WTC11 (cell line): ENCODE results near the gene XKR7. TPM values are rescaled to one million over a fixed set of nuclear protein-coding genes. Genes with fewer than 3 reads are reported as not detected.

Experiments used
- ATAC-seq: fragments of 200-7000 bp; cut with Tn5 transposase; 2 replicates; pipeline ENCODE4 v1.10.0; 2021; ENCODE audit warnings: mild to moderate bottlenecking, moderate library complexity
- Bru-seq: library from RNA; stranded (reverse); fragments of 400-500 nt; gene quantifications from one replicate; lab custom pipeline; 2021; lab: Mats Ljungman, UMichigan
- CTCF ChIA-PET: fragments of 300-600 bp; sonication (Branson Sonifier 250); formaldehyde crosslinking; loops from one replicate; lab custom pipeline; 2021; ENCODE audit warnings: antibody characterized with exemption; lab: Charles Lee
- POLR2A ChIA-PET: fragments of 350-600 bp; sonication (Branson Sonifier 250); formaldehyde crosslinking; loops from one replicate; lab custom pipeline; 2021; ENCODE audit warnings: antibody characterized with exemption; lab: Charles Lee
- DNase-seq: peaks from one replicate; pipeline ENCODE4 v3.0.0; 2021; ENCODE audit warnings: low spot score
- H3K27ac Mint-ChIP-seq: 2 replicates; pipeline ENCODE4 v1.8.0; 2021; ENCODE audit warnings: mixed read lengths
- H3K27me3 Mint-ChIP-seq: 2 replicates; pipeline ENCODE4 v1.8.0; 2021; ENCODE audit warnings: low read depth, mild to moderate bottlenecking, moderate library complexity, mixed read lengths
- H3K36me3 Mint-ChIP-seq: 2 replicates; pipeline ENCODE4 v1.8.0; 2021; ENCODE audit warnings: mixed read lengths
- H3K4me1 Mint-ChIP-seq: 2 replicates; pipeline ENCODE4 v1.8.0; 2022; ENCODE audit warnings: mixed read lengths
- H3K4me3 Mint-ChIP-seq: 2 replicates; pipeline ENCODE4 v1.8.0; 2021; ENCODE audit warnings: mild to moderate bottlenecking, moderate library complexity, mixed read lengths
- H3K9me3 Mint-ChIP-seq: 2 replicates; pipeline ENCODE4 v1.8.0; 2021; ENCODE audit warnings: mixed read lengths
- CREB1 ChIP-seq: sonication (generic); formaldehyde crosslinking; IDR thresholded peaks from 2 replicates; pipeline ENCODE4 v1.8.0; 2023; ENCODE audit warnings: mild to moderate bottlenecking, missing genetic modification reagents
- E2F4 ChIP-seq: sonication (generic); formaldehyde crosslinking; IDR thresholded peaks from 2 replicates; pipeline ENCODE4 v1.8.1; 2022; ENCODE audit warnings: low read depth, mild to moderate bottlenecking, moderate library complexity, missing genetic modification reagents, borderline replicate concordance
- ETV6 ChIP-seq: sonication (generic); formaldehyde crosslinking; IDR thresholded peaks from 2 replicates; pipeline ENCODE4 v1.8.1; 2022; ENCODE audit warnings: mild to moderate bottlenecking, missing genetic modification reagents
- FOXP1 ChIP-seq: sonication (generic); formaldehyde crosslinking; IDR thresholded peaks from 2 replicates; pipeline ENCODE4 v1.8.0; 2022; ENCODE audit warnings: missing genetic modification reagents, mild to moderate bottlenecking, moderate library complexity, borderline replicate concordance
- GRHL2 ChIP-seq: fragments of 250-450 bp; sonication (Bioruptor Pico); IDR thresholded peaks from 2 replicates; pipeline ENCODE4 v1.8.0; 2022; ENCODE audit warnings: mild to moderate bottlenecking, moderate library complexity; ENCODE audit not compliant: insufficient replicate concordance, severe bottlenecking
- JUN ChIP-seq: sonication (generic); formaldehyde crosslinking; IDR thresholded peaks from 2 replicates; pipeline ENCODE4 v1.8.0; 2023; ENCODE audit warnings: mild to moderate bottlenecking, missing genetic modification reagents
- NFATC4 ChIP-seq: fragments of 250-450 bp; sonication (Bioruptor Pico); IDR thresholded peaks from 2 replicates; pipeline ENCODE4 v1.9.0; 2021; ENCODE audit warnings: mild to moderate bottlenecking
- NFYB ChIP-seq: sonication (generic); formaldehyde crosslinking; conservative IDR thresholded peaks from 2 replicates; pipeline ENCODE4 v1.8.0; 2022; ENCODE audit warnings: low read depth, missing genetic modification reagents
- NR1H2 ChIP-seq: sonication (generic); formaldehyde crosslinking; IDR thresholded peaks from 2 replicates; pipeline ENCODE4 v1.9.0; 2021; ENCODE audit warnings: mild to moderate bottlenecking, moderate library complexity, missing genetic modification reagents
- SMAD3 ChIP-seq: sonication (generic); formaldehyde crosslinking; IDR thresholded peaks from 2 replicates; pipeline ENCODE4 v1.8.0; 2022; ENCODE audit warnings: missing genetic modification reagents, mild to moderate bottlenecking, borderline replicate concordance
- SP1 ChIP-seq: sonication (generic); formaldehyde crosslinking; conservative IDR thresholded peaks from 2 replicates; pipeline ENCODE4 v1.8.1; 2022; ENCODE audit warnings: missing genetic modification reagents
- TEAD1 ChIP-seq: sonication (generic); formaldehyde crosslinking; IDR thresholded peaks from 2 replicates; pipeline ENCODE4 v1.8.0; 2022; ENCODE audit warnings: mild to moderate bottlenecking, missing genetic modification reagents
- ZNF232 ChIP-seq: sonication (generic); formaldehyde crosslinking; IDR thresholded peaks from 2 replicates; pipeline ENCODE4 v1.8.0; 2022; ENCODE audit warnings: mild to moderate bottlenecking, missing genetic modification reagents
- ZNF263 ChIP-seq: sonication (generic); formaldehyde crosslinking; IDR thresholded peaks from 2 replicates; pipeline ENCODE4 v1.8.1; 2022; ENCODE audit warnings: low read depth, mild to moderate bottlenecking, moderate library complexity, missing genetic modification reagents
- ZNF416 ChIP-seq: fragments of 250-450 bp; sonication (Bioruptor Pico); IDR thresholded peaks from 2 replicates; pipeline ENCODE4 v1.9.0; 2021; ENCODE audit warnings: mild to moderate bottlenecking, inconsistent platforms
- long read RNA-seq, 3 experiments: library from RNA in 1 of 3; library from capped mRNA in 1 of 3; library from polyadenylated mRNA in 1 of 3; unstranded in 2 of 3; stranded (forward) in 1 of 3; transcript quantifications; one replicate each; pipeline ENCODE4 v2.0.0, GENCODE V29; 2021
- total RNA-seq: library from RNA; stranded (reverse); gene quantifications from 3 replicates; pipeline ENCODE4 v1.2.3, GENCODE V29; 2021
- TF ChIP-seq, protein P1 (sequence below): sonication (generic); formaldehyde crosslinking; IDR thresholded peaks from 2 replicates; pipeline ENCODE4 v1.8.1; 2022; ENCODE audit warnings: mild to moderate bottlenecking, moderate library complexity, missing genetic modification reagents
- TF ChIP-seq, protein P2 (sequence below): sonication (generic); formaldehyde crosslinking; IDR thresholded peaks from 2 replicates; pipeline ENCODE4 v1.8.0; 2022; ENCODE audit warnings: mild to moderate bottlenecking, missing genetic modification reagents

XKR7 gene, protein sequence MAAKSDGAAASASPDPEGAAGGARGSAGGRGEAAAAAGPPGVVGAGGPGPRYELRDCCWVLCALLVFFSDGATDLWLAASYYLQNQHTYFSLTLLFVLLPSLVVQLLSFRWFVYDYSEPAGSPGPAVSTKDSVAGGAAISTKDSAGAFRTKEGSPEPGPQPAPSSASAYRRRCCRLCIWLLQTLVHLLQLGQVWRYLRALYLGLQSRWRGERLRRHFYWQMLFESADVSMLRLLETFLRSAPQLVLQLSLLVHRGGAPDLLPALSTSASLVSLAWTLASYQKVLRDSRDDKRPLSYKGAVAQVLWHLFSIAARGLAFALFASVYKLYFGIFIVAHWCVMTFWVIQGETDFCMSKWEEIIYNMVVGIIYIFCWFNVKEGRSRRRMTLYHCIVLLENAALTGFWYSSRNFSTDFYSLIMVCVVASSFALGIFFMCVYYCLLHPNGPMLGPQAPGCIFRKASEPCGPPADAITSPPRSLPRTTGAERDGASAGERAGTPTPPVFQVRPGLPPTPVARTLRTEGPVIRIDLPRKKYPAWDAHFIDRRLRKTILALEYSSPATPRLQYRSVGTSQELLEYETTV
- total RNA-seq: 2.3 to 2.6 TPM (median 2.5 TPM) in 3 replicates
- Bru-seq, nascent RNA: percentile 43 among the genes with signal in this experiment
- long read RNA-seq, experiment 1, partial matches to known transcripts: 0 of 3 reads
- long read RNA-seq, experiment 1, other reads (novel, unspliced or antisense): 3 of 3 reads
- long read RNA-seq, experiment 2, partial matches to known transcripts: 0 of 4 reads
- long read RNA-seq, experiment 2, other reads (novel, unspliced or antisense): 4 of 4 reads
- long read RNA-seq, experiment 3: 0 reads

GRCh38 chr20:31967830-31968249 lies at the start of gene XKR7:
Gene XKR7 (plus strand): TSS chr20:31968151. CDS start chr20:31968176, 25 bp downstream.
- ATAC-seq (peak; percentile 50), DNase-seq (peak; percentile 62)
- peaks cover 20% of the 10 kb centered on the region for H3K4me1 Mint-ChIP-seq
- POLR2A ChIA-PET: interaction anchor here (0.5 to 1.1 kb wide), 4 partner anchors 16 to 116 kb away, joined by 3 to 5 read pairs (median 4); partner anchors contain the start of gene PDRG1
- peak within 1 kb of the TSS; percentile 88; the same call in 1 of the 2 replicates for H3K27ac Mint-ChIP-seq
- CTCF ChIA-PET: interaction anchor here (0.6 to 3.1 kb wide), 12 partner anchors 16 to 133 kb away, joined by 3 to 28 read pairs (median 5); partner anchors contain the start of gene PDRG1
- H3K27me3 Mint-ChIP-seq: peaks cover 47% of the 10 kb centered on the region
- peak within 1 kb of the TSS; percentile 93 for H3K4me3 Mint-ChIP-seq
- H3K9me3 Mint-ChIP-seq: no peaks in the 10 kb centered on the region
- H3K36me3 Mint-ChIP-seq: no peaks in the 10 kb centered on the region
- TF ChIP-seq TEAD1 (CRISPR knock-in tag) (peak; percentile 81; the same call in 1 of the 2 replicates), CREB1 (CRISPR knock-in tag) (no peak), ZNF263 (CRISPR knock-in tag) (peak; percentile 47)

- Mint-ChIP-seq H3K27ac (no peak overlapping the region), H3K4me1 (peaks cover 32% of the 10 kb centered on the region), H3K9me3 (peaks cover 11% of the 10 kb centered on the region), H3K27me3 (peaks cover 6% of the 10 kb centered on the region), H3K36me3 (0 out of 2 replicates have a peak, but pooled peaks cover 3% of the 10 kb centered on the region), H3K4me3 (no peak overlapping the region)
- no peak for ATAC-seq
- TF ChIP-seq NFYB (CRISPR knock-in tag): no peak
- no peak for TF ChIP-seq E2F4 (CRISPR knock-in tag)
- TF ChIP-seq ZNF232: no peak
- no peak for TF ChIP-seq ZNF416 (CRISPR knock-in tag)
- no peak for TF ChIP-seq GRHL2 (CRISPR knock-in tag)
- TF ChIP-seq SMAD3: no peak
- ChIA-PET CTCF (interaction anchor here (1.2 to 3.0 kb wide), 5 partner anchors 17 to 284 kb away, joined by 3 to 20 read pairs (median 18); partner anchors contain the start of gene PDRG1), POLR2A (no interaction called here)
- DNase-seq: no peak
Measured at GRCh38 chr20:31918466-31919105, 49.4 kb upstream of the XKR7 start.

GRCh38 chr20:31919410-31920155 lies 48.4 kb upstream of the XKR7 start:
- no peak for TF ChIP-seq FOXP1 (CRISPR knock-in tag)
- TF ChIP-seq ZNF263 (CRISPR knock-in tag): peak; percentile 79; the same call in 1 of the 2 replicates
- CTCF ChIA-PET: interaction anchor here (0.5 to 3.0 kb wide), 10 partner anchors 8 to 285 kb away, joined by 3 to 20 read pairs (median 4); partner anchors contain the start of gene PDRG1
- Mint-ChIP-seq H3K4me1 (peaks cover 22% of the 10 kb centered on the region), H3K36me3 (0 out of 2 replicates have a peak, but pooled peaks cover 3% of the 10 kb centered on the region), H3K27me3 (peaks cover 6% of the 10 kb centered on the region), H3K4me3 (no peak overlapping the region), H3K27ac (no peak overlapping the region), H3K9me3 (peaks cover 11% of the 10 kb centered on the region)
- peak; percentile 40 for ATAC-seq
- POLR2A ChIA-PET: interaction anchor here (0.6 to 1.0 kb wide), 2 partner anchors 20 to 118 kb away, joined by 3 read pairs; no protein-coding TSS in a partner anchor
- DNase-seq: no peak

GRCh38 chr20:31920275-31920855 lies 47.6 kb upstream of the XKR7 start:
- POLR2A ChIA-PET: interaction anchor here (1.0 kb wide), 1 partner anchor 21 kb away, joined by 3 read pairs; no protein-coding TSS in a partner anchor
- CTCF ChIA-PET: interaction anchor here (0.7 to 3.0 kb wide), 8 partner anchors 9 to 99 kb away, joined by 3 to 20 read pairs (median 6); partner anchors contain the start of gene PDRG1
- peaks cover 6% of the 10 kb centered on the region for H3K27me3 Mint-ChIP-seq
- H3K27ac Mint-ChIP-seq: no peak overlapping the region; the same call in 1 of the 2 replicates
- peak; percentile 26 for DNase-seq
- no peak overlapping the region for H3K4me3 Mint-ChIP-seq
- ATAC-seq: peak; percentile 91
- peaks cover 11% of the 10 kb centered on the region for H3K9me3 Mint-ChIP-seq
- 0 out of 2 replicates have a peak, but pooled peaks cover 3% of the 10 kb centered on the region for H3K36me3 Mint-ChIP-seq
- H3K4me1 Mint-ChIP-seq: peaks cover 19% of the 10 kb centered on the region
- TF ChIP-seq ZNF263 (CRISPR knock-in tag): no peak
- no peak for TF ChIP-seq NFATC4
- TF ChIP-seq, protein P1, sequence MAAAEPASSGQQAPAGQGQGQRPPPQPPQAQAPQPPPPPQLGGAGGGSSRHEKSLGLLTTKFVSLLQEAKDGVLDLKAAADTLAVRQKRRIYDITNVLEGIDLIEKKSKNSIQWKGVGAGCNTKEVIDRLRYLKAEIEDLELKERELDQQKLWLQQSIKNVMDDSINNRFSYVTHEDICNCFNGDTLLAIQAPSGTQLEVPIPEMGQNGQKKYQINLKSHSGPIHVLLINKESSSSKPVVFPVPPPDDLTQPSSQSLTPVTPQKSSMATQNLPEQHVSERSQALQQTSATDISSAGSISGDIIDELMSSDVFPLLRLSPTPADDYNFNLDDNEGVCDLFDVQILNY (CRISPR knock-in tag): no peak
- TF ChIP-seq JUN (CRISPR knock-in tag): no peak
- TF ChIP-seq ETV6 (CRISPR knock-in tag): no peak
- TF ChIP-seq, protein P2, sequence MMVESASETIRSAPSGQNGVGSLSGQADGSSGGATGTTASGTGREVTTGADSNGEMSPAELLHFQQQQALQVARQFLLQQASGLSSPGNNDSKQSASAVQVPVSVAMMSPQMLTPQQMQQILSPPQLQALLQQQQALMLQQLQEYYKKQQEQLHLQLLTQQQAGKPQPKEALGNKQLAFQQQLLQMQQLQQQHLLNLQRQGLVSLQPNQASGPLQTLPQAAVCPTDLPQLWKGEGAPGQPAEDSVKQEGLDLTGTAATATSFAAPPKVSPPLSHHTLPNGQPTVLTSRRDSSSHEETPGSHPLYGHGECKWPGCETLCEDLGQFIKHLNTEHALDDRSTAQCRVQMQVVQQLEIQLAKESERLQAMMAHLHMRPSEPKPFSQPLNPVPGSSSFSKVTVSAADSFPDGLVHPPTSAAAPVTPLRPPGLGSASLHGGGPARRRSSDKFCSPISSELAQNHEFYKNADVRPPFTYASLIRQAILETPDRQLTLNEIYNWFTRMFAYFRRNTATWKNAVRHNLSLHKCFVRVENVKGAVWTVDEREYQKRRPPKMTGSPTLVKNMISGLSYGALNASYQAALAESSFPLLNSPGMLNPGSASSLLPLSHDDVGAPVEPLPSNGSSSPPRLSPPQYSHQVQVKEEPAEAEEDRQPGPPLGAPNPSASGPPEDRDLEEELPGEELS (CRISPR knock-in tag): peak; percentile 25; the same call in 1 of the 2 replicates
- TF ChIP-seq SP1 (CRISPR knock-in tag): no peak
- TF ChIP-seq NR1H2: no peak
